GM21737 (cell line): ENCODE measurements around the gene UMAD1.
"Not testable (repeated sequence)": the region's sequence is repeated elsewhere in the genome, so short reads cannot be mapped to it uniquely, and the experiment has no call there.

Experiments
- ATAC-seq: cut with Tn5 transposase; IDR thresholded peaks from one replicate; pipeline ENCODE4 v1.9.1; 2021; ENCODE audit warnings: mild to moderate bottlenecking, moderate library complexity; ENCODE audit not compliant: unreplicated experiment

UMAD1 gene

DNA sequence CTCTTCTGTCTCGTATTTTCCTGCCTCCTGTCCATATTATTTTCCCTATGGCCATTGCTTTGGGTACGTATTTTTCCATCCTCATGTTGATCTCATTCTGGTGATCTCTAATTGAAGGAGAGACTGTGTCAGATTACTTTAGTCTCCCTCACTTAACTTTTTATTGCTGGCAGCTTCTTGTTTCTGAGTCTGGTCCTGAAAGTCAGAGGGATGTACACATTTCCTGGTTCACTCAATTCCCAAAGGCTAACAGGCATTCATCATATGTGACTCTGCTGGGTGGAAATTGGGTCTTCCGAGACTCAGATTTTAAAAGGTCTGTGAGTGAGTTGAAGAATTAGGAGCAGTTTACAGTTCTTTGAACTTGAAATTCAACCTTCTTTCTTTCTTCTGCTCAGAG, 10.9 kb downstream of the UMAD1 start:
- ATAC-seq, result no peak

DNA sequence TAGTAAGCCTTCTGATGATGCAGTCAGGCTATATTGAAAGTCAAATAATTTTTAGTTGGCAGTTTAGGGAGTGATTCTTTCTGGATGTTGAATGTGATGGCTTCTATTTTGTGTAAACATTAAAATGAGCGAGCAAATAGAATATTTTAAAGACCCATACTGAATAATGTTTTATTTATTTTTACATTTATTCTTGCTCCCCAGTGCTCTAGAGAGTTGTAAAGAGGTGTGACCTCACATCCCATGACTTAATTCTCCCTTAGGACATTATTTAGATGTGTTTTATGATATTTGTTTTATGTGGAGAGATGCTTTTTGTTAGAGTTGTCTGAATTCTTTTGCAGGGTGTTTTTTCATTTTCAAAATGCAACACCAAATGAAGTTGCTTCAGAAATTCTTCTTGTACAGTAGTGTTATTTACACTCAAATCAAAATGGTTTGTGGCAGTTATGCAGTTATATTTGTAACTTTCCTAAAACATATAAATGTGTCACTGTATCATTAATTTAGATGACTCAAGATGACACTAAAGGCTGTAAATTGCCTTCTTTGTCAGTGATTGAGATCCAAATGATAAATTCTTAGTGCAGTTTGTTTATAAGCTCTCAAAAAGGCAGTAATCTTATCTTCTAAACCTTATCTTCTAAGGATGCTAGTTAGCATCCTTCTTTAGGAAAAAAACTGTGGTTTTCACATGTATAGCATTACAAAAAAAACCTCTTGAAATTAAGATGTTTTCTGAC, 12.4 kb downstream of the UMAD1 start:
- no peak for ATAC-seq

DNA sequence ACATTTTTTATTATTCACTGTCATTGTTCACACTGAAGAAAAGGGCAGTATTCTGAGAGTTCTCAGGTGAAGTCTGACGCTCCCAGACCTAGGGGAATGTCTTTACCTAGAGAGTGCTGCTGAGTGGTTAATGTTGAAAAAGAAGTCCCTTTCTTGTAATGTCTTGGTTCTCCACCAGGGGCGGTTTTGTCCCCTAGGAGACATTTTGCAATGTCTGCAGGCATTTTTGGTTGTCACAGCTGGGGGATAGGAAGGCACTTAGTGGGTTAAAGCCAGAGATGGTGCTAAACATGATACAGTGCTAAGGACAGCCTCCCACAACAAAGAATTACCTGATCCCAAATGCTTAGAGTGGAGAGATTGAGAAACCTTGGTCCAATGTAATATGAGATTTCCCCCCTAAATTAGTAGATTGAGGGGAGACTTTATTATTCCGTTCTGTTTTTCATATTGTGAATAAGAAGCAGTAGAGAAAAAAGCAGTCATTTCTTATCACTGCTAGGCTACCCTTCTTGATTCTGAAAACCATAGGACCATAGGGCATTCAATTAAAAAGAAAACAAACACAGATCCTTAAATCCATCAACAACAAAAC, 13.1 kb downstream of the UMAD1 start:
- no peak for ATAC-seq

DNA sequence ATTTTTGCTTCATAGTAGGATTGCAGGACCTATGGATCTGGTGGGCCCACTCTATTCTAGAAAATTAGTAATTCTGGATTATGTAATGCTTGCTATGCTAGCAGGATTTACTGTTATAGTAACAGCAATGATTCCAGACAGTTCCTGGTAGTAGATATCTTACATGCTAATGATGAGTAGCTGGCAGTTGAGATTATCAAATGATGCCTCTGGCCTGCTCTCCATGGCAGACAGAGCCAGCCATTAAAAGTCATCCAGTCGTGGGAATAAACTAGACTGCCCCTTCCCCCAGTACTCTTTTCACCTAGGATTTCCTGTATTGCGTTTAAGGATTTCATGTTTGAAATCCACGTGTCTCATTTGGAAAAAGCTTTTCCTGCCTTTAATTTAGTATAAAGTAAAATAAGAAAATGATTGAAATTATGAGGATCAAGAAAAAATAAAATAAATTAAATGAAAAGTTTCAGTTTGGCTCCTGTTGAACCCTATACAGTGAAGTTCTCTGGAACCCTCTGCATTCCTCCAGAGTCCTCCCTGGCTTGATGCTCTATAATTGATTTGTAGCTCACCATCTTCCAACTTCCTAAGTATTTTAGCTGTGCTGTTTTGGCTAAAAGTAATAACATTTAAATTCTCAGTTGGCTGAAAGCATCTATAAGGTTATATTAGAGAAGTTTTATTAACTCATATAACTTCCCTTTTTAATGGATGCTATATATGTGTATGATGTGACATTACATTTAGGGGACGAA, 14.6 kb downstream of the UMAD1 start:
- no peak for ATAC-seq

DNA sequence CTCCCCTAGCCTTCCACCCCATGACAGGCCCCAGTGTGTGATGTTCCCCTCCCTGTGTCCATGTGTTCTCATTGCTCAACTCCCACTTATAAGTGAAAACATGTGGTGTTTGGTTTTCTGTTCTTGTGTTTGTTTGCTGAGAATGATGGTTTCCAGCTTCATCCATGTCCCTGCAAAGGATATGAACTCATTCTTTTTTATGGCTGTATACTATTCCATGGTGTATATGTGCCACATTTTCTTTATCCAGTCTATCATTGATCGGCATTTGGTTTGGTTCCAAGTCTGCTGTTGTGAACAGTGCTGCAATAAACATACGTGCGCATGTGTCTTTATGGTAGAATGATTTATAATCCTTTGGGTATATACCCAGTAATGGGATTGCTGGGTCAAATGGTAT, 15.9 kb downstream of the UMAD1 start:
- ATAC-seq, result not testable (repeated sequence)

DNA sequence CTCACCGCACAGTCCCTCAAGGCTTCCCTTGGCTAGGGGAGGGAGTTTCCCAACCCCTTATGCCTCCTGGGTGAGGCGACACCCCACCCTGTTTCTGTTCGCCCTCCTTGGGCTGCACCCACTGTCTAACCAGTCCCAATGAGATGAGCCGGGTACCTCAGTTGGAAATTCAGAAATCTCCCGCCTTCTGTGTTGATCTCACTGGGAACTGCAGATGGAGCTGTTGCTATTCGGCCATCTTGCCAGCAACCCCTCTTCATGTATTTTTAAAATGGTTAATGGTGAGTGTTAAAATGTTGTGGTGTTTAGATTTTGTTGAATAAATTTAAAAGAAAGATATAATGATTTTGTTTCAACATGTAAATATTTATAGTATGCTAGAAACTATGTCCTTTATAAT, 22.0 kb downstream of the UMAD1 start:
- ATAC-seq, result no peak

DNA sequence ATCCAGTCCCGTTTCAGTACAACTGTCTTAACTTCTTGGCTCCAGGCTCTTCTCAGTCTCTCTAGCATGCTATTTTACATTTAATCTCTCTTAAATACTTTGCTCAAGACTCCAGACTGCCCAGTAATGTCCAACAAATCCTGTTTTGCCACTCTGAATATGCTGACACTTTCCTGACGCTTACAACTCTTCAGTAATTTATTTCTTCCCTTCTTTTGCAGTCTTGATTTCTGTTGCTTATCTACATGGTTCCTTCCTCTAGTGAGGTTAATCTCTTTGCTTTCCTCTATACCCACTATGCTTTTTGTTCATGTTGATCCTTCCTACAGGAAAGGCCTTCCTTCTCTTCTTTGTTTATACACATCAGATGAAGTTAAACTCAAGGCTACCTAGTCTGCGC, 23.7 kb downstream of the UMAD1 start:
- no peak for ATAC-seq

DNA sequence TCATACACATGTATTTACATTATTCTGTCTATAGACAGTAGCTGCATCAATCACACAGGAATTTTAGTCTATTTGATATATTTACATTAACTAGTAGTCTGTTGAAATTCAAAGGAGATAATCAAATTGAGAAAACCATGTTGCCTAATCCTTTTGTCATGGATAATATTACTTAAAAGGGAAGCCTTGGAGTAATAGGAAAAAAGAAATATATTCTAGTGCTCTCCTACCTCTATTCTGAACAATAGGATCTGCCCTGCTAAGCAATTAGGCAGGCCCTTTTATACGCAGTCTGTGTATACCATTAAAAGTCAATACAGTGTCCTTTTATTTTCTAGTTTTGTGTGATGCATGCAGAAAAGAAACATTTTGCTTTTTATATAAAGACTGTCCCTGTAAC, 24.5 kb downstream of the UMAD1 start:
- no peak for ATAC-seq

DNA sequence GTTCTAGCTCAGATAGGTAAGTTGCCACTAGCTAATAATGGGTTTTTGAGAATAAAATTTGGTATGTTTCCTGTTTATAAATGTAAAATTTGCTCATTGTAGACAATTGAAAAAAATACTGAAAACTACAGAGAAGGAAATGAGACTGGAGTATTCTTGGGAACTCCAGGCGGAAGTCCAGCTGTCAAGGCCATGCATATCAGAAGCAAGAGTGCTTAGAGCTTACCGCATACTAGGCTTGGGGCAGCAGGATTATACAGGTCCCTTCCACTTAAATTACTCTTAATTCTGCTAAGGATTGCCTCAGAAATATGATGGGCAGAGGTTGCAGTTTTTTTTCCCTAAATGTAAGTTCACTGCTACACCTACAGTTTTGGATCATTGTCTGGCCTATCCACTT, 26.6 kb downstream of the UMAD1 start:
- no peak for ATAC-seq

DNA sequence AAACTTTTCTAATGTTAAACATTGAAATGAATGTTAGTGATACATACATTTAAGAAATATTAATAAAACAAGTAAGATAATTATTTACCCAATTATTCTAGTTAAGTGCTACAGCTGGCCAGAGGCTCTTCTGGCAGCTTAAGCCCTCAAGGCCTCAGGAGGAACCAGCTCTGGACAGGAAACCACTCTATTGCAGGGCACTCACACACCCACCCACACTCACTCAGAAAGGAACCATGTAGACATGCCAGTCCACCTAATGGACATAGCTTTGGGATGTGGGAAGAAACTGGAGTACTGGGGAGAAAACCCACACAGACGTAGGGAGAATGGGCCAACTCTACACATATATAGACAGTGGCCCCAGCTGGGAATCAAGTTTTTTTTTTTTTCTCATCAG, 28.2 kb downstream of the UMAD1 start:
- ATAC-seq, result no peak

DNA sequence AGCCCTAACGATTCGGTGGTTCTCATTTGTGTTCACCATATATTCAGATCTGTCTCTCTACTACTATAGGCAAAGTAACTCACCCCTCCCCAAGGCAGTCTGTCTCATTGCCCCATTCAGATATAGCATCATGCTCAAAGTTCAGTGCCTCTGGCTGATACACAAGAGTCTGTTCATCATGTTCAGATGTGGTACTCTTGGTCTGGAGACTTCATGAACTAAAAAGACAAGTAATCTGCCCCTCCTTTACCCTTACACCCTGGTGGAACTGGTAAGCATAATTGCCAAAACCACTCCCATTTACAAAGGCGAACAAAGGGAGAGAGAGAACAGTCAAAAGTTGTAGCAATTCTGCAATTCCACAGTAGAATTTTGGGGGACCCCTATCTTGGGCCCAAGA, 29.9 kb downstream of the UMAD1 start:
- ATAC-seq, result no peak

DNA sequence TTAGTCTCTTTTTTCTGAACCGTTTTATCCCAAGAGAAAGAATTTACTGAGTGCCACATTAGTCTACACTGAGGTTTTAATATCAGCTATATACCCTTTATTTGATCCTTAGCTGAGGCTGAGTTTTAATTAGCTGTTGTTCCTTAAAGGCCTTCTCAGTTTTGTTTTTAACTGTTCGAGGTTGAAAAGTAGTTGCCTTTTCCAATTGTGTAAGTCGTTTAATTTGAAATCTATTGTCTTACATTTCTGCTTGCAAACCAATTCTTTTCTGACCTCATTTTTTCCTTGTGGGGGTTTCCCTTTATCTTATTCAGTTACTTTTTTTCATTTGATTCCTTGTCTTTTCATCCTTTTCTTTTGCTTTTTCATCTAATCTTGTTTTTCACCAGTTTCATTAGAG, 30.8 kb downstream of the UMAD1 start:
- ATAC-seq, result no peak

DNA sequence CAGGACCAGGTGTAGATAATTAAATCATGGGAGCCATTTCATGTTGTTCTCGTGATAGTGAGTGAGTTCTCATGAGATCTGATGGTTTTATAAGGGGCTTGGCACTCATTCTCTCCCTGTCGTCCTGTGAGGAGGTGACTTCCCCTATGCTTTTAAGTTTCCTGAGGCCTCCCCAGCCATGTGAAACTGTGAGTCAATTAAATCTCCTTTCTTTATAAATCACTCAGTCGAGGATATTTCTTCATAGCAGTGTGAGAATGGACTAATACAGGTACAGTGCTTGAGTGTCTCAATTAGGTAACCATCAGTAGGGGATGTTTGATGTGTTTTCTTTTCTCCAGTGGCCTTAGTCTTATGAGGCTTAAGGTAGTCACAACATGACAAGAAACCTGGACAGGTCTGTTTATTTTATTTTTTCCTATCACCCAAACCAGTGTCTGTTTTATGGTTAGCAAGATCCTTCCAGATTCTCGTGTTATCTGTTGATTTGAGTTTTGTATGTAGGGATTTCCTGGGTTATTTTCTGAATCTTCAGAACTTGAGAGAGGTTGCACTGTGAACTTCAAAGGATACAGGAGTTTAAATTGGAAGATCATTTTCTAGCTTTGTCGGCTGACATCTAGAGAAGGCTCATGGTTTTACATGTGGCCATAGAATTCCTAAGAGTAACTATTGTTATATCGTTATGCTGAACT, 32.1 kb downstream of the UMAD1 start:
- no peak for ATAC-seq

DNA sequence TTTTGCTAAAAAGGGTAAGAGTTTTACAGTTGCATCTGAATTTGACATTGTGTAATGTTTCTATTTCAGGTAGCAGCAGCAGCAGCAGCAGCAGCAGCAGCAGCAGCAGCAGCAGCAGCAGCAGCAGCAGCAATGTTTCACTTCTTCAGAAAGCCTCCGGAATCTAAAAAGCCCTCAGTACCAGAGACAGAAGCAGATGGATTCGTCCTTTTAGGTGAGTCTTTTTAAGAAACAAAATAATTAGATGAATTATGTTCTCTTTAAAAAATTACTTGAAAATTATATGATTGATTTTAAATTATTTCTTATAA, 32.6 kb downstream of the UMAD1 start:
- no peak for ATAC-seq

DNA sequence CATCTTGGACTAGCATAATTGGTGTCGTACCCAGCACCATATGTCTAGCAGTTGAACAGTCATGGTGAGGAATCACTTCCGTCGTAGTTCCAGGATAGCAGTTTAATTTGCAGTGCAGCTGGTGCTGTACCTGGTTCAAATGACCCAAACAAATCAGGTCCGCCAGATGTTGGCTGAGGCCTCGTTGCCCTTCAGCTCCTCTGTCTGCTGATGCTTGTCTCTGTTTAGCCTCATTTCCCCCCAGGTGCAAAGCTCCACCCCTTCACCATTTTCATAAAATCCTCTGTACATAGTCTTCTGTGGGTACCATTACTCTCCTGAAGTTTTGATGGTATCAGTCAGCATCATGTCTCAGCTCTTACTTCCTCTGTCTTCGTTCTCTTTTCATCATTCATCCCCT, 35.1 kb downstream of the UMAD1 start:
- no peak for ATAC-seq

DNA sequence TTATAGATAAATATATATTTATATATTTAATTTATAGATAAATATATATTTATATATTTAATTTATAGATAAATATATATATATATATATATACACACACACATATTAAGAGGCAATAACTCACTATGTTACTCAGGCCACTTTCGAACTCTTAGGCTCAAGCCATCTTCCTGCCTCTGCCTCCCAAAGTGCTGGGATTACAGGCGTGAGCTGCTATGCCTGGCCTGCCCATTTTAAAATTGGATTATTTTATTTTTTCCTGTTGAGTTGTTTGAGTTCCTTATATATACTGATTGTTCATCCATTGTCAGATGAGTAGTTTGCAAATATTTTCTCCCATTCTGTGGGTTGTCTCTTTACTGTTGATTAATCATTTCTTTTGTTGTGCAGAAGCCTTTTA, 39.1 kb downstream of the UMAD1 start:
- not testable (repeated sequence) for ATAC-seq

DNA sequence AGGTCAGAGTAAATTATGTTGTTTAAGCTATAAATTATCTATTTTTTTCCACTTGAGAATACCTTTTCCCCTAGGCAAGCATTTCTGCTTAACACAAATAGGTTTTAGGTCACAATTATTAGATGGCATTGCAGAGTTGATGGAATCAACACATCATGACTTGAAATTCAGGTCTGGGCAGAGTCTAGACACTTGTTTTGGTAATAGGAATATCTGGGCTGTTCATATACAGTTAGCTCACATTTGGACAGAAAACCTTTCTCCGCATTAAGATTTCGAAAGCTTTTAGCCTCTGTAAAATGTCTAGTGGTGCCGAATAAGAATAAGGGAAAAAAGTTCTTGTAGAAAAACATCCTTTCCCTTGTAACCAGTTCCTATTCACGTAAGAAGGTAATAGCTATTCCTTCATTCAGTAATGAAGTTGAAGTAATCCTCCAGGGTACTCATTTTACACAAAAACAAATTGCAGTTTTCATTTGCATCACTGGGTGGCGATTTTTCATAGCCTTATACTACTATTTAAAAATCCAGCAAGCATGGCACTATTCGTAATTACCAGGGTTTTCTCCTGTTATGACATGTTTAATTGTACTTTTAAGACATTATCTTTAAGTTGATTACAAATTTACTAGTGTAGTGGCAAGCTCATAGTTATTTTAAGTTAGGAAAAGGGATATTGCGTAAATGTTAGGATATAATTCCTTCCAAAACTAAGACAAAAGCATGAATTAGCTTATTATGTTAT, 40.8 kb downstream of the UMAD1 start:
- peak; percentile 64 for ATAC-seq

DNA sequence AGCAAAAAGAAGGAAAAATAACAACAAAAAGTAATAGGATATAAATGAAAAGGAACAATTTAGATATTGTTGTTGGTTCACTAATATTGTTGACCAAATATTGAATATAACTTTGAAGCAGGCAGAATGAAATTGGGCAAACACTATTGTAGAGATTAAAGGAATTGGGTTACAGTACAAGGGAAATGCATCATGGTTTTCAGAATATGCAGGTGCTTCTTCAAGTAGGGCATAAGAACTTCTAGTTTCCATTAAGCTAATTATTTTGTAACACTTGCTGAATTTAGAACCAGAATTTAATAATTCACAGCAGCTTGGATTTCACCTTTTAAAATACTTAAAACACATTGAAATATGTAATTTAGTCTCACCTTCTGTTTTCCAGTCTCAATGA, 41.4 kb downstream of the UMAD1 start:
- ATAC-seq, result no peak

DNA sequence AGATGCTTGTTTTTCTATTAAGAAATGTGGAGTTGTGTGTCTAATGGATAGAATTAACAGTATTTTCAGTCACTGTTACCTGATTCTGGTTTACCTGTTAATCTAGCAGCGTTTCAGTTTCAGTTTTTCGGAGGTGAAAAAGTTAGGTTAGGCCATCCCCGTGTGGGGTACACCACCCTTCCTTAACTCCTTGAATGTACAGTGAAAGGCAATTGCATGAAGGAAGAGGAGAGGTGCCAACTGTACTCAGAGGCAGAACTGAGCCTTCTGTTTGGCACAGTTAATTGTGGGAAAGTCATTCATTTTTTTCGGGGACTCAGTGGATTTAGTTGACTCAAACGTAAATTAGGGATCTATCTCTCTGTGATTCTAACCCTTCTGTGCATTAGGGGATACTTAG, 42.3 kb downstream of the UMAD1 start:
- ATAC-seq, result no peak

DNA sequence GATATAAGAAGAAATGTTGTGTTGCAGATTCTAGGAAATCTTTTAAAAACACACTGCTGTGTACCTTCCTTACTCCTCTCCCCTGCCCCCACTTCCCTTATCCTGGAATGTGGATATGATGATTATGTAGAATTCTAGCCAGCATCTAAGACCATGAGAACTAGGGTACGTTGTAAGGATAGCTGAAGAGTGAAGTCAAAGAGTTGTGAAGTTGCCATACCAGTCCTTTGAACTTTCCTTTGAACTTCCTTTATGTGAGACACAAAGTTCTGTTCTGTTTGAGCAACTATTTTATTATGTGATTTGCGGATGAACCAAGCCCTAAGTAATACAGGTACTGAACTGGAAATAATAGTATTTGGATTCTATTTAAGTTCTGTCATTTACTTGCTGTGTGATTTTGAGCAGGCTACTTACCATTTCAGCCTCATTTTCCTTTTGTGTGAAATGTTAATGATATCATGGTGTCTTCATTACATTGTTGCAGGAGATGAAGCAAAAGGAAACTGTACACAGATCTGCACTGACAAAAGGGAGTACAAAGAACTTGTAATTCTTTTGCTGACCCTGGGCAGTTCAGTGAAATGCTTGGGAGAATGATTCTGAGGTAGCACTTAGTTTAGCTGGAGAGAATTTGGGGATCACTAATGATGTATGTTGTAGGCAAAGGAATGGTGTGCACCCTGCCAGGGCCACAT, 46.4 kb downstream of the UMAD1 start:
- ATAC-seq, result no peak

DNA sequence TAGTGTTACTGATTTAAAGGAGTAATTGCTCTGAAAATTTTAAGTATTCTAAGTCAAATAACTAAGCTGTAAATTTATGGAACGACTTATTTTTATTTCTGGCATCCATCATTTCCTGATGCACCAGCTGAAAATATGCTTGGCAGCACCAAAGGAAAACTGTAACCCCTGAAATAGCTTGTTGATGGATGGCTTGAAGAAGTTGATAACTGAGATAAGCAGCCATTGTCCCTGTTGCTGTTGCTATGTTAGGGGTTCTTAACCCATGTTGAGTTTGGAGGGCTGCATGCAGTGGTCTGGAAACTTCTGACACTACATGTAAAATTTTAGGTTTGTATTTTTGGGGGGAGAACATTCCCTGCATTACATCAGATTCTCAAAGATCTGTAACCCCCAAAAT, 47.2 kb downstream of the UMAD1 start:
- ATAC-seq, result no peak
